PC-9 (cell line): ENCODE results near the gene SMG6.

Experiments used
- EZH2 ChIP-seq: fragments of 200-600 bp; sonication (generic); IDR thresholded peaks from 2 replicates; pipeline ENCODE4 v1.8.0; 2017; ENCODE audit warnings: antibody characterized with exemption, low read depth
- TF ChIP-seq, protein P1 (sequence below): fragments of 200-600 bp; sonication (generic); conservative IDR thresholded peaks from 2 replicates; pipeline ENCODE4 v1.6.1; 2017; ENCODE audit warnings: mixed run types, antibody characterized with exemption, mild to moderate bottlenecking, moderate library complexity

DNA sequence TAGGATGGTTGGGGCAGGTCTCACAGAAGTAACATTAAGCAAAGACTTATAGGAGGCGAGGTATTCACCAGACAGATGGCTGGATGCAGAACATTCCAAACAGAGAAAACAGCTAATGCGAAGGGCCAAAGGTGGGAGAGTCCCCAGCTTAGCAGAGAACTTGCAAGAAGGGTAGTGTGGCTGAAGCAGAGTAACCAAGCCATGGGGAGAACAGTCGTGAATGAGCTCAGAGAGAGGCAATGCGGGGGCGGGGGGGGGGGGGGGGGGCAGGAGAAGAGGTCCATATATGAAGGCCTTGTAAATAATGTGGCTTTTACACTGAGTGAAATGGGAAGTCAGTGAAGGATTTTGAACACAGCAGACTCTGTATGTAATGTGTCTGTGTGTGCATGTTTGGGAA, 81.3 kb downstream of the SMG6 start:
- TF ChIP-seq, protein P1, sequence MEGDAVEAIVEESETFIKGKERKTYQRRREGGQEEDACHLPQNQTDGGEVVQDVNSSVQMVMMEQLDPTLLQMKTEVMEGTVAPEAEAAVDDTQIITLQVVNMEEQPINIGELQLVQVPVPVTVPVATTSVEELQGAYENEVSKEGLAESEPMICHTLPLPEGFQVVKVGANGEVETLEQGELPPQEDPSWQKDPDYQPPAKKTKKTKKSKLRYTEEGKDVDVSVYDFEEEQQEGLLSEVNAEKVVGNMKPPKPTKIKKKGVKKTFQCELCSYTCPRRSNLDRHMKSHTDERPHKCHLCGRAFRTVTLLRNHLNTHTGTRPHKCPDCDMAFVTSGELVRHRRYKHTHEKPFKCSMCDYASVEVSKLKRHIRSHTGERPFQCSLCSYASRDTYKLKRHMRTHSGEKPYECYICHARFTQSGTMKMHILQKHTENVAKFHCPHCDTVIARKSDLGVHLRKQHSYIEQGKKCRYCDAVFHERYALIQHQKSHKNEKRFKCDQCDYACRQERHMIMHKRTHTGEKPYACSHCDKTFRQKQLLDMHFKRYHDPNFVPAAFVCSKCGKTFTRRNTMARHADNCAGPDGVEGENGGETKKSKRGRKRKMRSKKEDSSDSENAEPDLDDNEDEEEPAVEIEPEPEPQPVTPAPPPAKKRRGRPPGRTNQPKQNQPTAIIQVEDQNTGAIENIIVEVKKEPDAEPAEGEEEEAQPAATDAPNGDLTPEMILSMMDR = no peak
- no peak for TF ChIP-seq EZH2
